Measurements from ENCODE around the gene DAZAP1.

DNA sequence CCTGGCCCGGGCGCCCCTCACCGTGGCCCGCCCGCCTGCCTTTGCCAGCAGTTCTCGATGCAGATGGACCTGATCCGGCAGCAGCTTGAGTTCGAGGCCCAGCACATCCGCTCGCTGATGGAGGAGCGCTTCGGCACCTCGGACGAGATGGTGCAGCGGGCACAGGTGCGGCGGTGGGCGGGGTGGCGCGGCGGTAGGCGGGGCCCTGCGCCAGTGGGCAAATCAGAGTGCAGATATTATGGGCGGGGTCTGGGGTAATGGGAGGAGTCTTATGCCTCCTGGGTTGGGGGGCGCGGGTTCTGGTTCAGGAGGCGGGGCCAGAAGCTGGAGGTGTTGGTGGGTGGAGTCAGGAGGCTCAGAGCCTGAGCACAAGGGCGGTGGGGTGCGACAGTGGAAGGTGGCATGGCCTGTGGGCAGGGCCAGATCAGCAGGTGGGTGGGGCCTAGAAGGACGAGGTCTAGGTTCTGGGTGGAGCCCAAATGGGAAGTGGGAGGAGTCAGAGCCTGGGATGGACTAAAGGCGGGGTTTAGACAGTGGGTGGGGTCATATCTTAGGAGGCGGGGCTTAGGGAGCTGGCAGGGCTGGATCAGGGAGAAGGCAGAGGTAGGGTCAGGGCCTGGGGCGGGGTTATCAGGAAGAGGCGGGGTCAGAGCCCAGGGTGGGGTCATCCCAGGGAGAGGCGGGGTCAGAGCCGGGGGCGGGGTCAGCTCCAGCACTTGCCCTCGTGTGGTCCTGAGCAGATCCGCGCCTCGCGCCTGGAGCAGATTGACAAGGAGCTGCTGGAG is 48.1 kb downstream of the DAZAP1 start:
- TF ChIP-seq POLR2A (IDR thresholded peaks at IDR 0.05) (no peak), CTCF (IDR thresholded peaks at IDR 0.05) (no peak)

All from lower leg skin (tissue), 3 donors.